SW480 (cell line): ENCODE measurements around the gene PYGO2.
"Not testable (repeated sequence)": the region's sequence is repeated elsewhere in the genome, so short reads cannot be mapped to it uniquely, and the experiment has no call there.

ENCODE experiments used
- DNase-seq: peaks from one replicate; pipeline ENCODE4 v3.0.0-alpha.2; 2016; ENCODE audit warnings: low spot score

The PYGO2 gene

GRCh38 chr1:154999571-155000410, 38.2 kb upstream of the PYGO2 start:
- peak; percentile 72 for DNase-seq

- peak; percentile 84 for DNase-seq
Observed at GRCh38 chr1:154998818-154999570, 37.4 kb upstream of the PYGO2 start.

GRCh38 chr1:154998201-154998780, 36.7 kb upstream of the PYGO2 start:
- no peak for DNase-seq

GRCh38 chr1:154996966-154997701, 35.6 kb upstream of the PYGO2 start:
- no peak for DNase-seq

- peak; percentile 29 for DNase-seq
Observed at GRCh38 chr1:154995301-154995983, 33.9 kb upstream of the PYGO2 start.

DNA sequence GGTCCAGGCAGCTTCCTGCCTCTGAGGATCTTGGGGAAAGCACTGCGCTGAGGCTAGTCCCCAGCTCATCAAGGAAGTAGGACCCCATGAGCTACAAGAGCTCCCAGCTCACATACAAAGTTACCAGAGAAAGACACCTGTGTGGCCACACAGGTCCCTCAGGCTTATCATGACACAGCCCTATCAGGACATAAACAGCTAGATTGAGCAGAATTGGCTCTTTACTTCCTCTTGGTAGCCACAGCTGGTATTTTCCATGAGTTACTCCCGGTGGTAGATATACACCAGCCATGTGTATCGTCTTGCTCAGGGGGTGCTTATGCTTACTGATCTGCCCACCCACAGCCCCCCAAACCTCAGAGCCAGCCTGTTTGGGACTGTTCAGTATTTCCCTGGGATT, 33.0 kb upstream of the PYGO2 start:
- DNase-seq: no peak

DNA sequence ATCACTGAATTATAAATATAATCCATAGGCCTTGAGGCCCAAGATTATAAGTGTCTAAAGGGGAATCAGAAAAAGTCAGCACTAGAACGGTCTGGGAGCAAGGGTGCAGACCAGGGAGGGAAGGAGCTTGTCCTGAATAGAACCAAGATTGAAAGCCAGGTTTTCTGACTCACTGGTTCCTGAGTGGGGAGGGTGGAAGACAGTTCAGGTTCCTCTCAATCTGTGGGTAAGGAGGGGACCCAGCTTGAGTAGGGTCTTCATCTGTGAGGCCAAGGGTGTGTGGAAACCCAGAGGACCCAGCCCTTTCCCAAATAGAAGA, 32.6 kb upstream of the PYGO2 start:
- no peak for DNase-seq

DNA sequence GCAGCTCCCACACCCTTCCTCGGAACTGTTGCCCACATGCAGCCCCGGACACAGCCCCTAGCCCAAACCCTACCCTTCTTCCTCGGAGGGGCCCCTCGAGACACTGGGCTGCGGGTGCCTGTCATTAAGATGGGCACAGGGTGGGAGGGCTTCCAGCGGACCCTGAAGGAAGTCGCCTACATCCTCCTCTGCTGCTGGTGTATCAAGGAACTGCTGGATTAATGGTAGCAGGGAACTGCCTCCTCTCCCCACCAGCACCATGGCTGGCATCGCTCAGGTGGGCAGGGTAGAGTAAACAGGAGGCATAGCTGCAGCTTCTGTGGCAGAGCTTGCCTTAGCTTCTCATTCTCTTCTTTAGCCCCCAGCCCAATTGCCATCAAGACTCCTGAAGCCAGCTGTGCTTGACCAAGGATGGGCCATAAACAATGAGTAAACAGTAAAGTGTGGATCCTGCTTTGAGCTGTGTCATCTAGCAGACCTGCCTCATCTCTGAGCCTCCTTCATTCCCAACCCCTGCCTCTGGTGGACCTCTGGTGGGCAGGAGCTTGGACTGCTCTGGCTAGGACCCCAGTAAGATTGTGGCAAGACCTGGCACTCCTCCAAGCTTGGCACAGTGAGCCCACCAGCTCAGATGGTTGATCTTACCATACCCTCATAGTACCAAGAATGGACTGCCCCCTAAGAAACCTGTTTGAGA, 32.1 kb upstream of the PYGO2 start, which contains the start of gene LENEP:
Gene LENEP, plus strand, starts transcription at position 15 of the 697 bp plus-strand sequence. Its CDS starts 22 bp downstream, at position 37.
- DNase-seq: no peak

DNA sequence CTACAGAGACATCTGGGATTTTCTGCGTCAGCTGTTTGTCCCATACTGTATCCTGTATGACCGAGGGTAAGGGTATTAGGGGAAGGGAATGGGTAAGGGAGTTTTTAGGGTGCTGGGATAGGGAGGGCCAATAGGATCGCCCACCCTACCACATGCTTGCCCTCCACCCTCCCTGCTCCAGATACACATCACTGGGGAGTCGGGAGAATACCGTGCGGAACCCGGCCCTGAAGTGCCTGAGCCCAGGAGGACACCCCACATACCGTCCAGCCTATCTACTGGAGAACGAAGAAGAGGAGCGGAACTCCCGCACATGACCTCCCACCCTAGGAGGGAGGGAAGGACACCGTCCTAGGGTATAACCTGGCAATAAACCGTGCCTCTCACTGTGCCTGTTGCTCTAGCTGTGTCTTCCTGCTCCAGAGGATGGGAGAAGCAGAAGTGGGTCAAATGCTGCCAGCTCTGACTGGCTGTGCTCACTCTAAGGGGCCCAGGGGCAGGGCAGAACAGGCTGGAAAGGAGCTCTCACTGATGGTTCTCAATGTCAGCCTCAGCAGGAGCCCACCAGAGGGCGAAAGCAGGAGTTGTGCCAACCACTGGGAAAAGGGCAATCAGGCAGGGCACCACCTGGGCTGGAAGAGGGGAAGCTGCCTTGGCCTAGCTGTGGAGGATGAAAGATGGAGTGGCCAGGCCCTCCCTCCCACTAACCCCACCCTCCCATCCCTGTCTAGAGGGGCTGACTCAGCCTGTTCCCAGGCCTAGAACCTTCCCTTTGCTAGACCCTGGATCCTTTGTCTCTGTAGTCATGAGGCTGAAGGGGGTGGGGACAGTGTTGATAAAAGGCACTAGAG, 31.4 kb upstream of the PYGO2 start:
- DNase-seq: peak; percentile 55

DNA sequence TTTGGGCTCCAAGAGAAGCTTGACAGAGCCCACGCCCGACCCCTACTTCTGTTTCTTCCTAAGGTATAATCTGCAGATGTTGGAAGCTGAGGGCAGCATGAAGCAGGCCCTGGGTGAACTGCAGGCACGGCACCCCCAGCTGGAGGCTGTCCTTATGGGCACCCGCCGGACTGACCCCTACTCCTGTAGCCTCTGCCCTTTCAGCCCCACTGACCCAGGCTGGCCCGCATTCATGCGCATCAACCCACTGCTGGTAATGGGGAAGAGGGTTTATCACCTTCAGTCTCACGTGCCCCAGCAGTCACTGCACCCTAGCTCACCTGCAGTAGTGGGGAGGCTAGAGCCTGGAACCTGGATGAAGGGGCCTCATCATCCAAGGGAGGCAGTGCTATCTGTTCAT, 28.7 kb upstream of the PYGO2 start:
- DNase-seq: no peak

- DNase-seq: no peak
Observed at GRCh38 chr1:154989195-154989860, 27.7 kb upstream of the PYGO2 start.

DNA sequence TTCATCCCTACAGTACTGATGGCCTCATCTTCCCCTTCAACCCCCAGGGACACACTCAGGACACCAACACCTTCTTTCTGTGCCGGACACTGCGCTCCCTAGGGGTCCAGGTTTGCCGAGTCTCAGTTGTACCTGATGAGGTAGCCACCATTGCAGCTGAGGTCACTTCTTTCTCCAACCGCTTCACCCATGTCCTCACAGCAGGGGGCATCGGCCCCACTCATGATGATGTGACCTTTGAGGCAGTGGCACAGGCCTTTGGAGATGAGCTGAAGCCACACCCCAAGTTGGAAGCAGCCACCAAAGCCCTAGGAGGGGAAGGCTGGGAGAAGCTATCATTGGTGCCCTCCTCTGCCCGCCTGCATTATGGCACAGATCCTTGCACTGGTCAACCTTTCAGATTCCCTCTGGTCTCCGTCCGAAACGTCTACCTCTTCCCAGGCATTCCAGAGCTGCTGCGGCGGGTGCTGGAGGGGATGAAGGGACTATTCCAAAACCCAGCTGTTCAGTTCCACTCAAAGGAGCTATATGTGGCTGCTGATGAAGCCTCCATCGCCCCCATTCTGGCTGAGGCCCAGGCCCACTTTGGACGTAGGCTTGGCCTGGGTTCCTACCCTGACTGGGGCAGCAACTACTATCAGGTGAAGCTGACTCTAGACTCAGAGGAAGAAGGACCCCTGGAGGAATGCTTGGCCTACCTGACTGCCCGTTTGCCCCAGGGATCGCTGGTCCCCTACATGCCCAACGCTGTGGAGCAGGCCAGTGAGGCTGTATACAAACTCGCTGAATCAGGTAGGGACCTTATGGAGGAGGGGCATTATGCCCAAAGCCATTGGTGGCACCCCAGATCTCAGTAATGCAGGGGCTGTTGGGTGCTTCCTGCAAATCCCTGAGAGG, 26.7 kb upstream of the PYGO2 start:
- no peak for DNase-seq

DNA sequence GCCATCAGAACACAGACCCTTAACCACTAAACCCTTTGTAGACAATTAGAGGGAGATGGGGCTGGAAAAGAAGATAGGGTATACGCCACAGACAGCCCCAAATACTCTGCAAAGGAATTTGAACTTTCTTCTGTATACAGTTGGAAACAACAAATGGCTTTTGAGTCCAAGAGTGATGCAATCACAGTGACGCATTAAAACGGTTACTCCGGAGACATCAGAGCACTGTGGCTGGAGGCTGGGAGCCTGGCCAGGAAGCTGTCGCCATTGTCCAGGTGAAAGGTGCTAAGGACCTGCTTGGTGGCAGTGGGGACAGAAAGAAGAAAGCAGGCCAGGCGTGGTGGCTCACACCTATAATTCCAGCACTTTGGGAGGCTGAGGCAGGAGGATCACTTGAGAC, 25.7 kb upstream of the PYGO2 start:
- DNase-seq: no peak

GRCh38 chr1:154986736-154987135, 25.2 kb upstream of the PYGO2 start:
- not testable (repeated sequence) for DNase-seq

GRCh38 chr1:154983776-154984466, 22.3 kb upstream of the PYGO2 start:
- no peak for DNase-seq

DNA sequence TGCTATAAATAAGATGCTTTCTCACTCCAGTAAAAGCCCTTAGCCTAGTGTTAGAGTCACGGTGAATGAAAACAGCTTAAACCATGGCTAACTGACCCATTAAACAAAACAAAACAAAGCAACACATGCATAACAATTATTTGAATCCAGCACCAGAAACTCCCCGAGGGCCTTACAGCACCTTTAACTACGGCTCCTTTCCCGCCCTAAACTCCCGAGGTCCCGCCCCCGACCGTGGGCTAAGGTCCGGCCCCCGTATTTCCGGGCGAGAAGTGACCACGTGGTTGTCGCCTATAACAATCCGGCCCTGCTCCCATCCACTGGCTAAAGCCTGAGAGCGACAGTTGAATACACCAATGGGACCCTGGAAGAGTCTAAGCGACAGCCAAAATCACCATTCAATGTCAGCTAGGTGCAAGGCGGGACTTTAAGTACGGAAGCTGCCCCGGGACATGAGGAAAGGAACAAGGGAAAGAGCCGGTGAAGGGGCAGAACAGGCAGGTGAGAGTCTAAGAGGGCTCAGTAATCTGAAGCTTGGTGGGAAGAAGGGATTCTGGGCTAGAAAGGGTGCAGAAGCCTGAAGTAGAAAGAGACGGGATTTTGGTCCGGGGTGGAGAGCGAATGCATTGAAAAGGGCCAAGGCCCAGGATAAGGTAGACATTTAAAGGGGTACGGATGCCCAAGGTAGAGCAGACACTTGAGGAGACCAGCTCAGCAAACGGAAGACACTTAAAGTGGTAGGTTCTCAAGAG, 21.5 kb upstream of the PYGO2 start, which contains the start of gene FLAD1:
Gene FLAD1, plus strand, starts transcription at position 448 of the 752 bp plus-strand sequence. CDS start 351 bp downstream, outside the sequence.
- DNase-seq: peak; percentile 99

DNA sequence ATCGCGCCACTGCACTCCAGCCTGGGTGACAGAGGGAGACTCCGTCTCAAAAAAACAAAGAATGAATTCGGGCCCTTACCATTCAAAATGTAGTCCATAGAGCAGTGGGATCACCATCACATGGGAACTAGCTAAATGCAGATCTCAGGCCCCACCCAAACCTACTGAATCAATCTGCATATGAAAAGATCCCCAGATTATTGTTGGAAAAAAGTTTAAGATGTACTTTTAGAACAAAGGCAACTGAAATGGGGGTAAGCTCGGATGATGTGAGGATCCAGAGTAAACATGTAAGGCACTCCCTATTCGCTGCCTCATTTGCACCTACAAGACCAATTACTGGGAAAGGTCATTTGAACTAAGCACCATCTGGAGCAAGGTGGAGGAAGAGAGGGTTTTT, 20.8 kb upstream of the PYGO2 start:
- DNase-seq: no peak
